Mesenchymal stem cell (in vitro differentiated cells and primary cell): ENCODE data around the gene TRAPPC14.

Experiments
- DNase-seq: peaks from one replicate; pipeline ENCODE4 v3.0.0-alpha.2; 2013
- H2AFZ ChIP-seq: one replicate; pipeline ENCODE4 v1.6.1; 2013; ENCODE audit warnings: low read depth, mild to moderate bottlenecking, control low read depth, inconsistent platforms, low read length, moderate library complexity
- H2AK5ac ChIP-seq: 2 replicates; pipeline ENCODE4 v1.6.1; 2013; ENCODE audit warnings: low read length, moderate library complexity, mild to moderate bottlenecking, inconsistent platforms; ENCODE audit not compliant: severe bottlenecking
- H2BK120ac ChIP-seq: one replicate; pipeline ENCODE4 v1.6.1; 2013; ENCODE audit warnings: low read depth, mild to moderate bottlenecking, inconsistent platforms, low read length, moderate library complexity
- H2BK12ac ChIP-seq, 2 experiments: one replicate each; pipeline ENCODE4 v1.6.1; 2013; ENCODE audit warnings: inconsistent platforms in 2 of 2, low read length in 2 of 2, mild to moderate bottlenecking in 2 of 2, moderate library complexity in 2 of 2, control low read depth in 1 of 2
- H2BK15ac ChIP-seq: one replicate; pipeline ENCODE4 v1.6.1; 2013; ENCODE audit warnings: mild to moderate bottlenecking, low read depth, inconsistent platforms; ENCODE audit not compliant: poor library complexity, severe bottlenecking
- H2BK5ac ChIP-seq: 2 replicates; pipeline ENCODE4 v1.6.1; 2013; ENCODE audit warnings: low read depth, mild to moderate bottlenecking, low read length, control low read depth, inconsistent platforms; ENCODE audit not compliant: poor library complexity, severe bottlenecking
- H3K14ac ChIP-seq, 2 experiments: one replicate each; pipeline ENCODE4 v1.6.1; 2013; ENCODE audit warnings: inconsistent platforms in 2 of 2, low read length in 2 of 2, control low read depth in 1 of 2, mild to moderate bottlenecking in 1 of 2, moderate library complexity in 1 of 2
- H3K18ac ChIP-seq, 2 experiments: one replicate each; pipeline ENCODE4 v1.6.1; 2013; ENCODE audit warnings: inconsistent platforms in 2 of 2, low read length in 2 of 2, control low read depth in 1 of 2, low read depth in 1 of 2, mild to moderate bottlenecking in 1 of 2
- H3K23ac ChIP-seq, 2 experiments: one replicate each; pipeline ENCODE4 v1.6.1; 2013; ENCODE audit warnings: inconsistent platforms in 2 of 2, low read length in 2 of 2, mild to moderate bottlenecking in 2 of 2, moderate library complexity in 2 of 2, control low read depth in 1 of 2
- H3K27ac ChIP-seq: 2 replicates; pipeline ENCODE4 v1.5.1; 2013; ENCODE audit warnings: mild to moderate bottlenecking, moderate library complexity, low read length, control low read depth, inconsistent platforms; ENCODE audit not compliant: poor library complexity, severe bottlenecking
- H3K27me3 ChIP-seq, 2 experiments: 2 replicates each; pipeline versions ENCODE4 v1.6.1 to v1.7.0; 2013; ENCODE audit warnings: low read length in 2 of 2, mild to moderate bottlenecking in 2 of 2, moderate library complexity in 2 of 2, control low read depth in 1 of 2, inconsistent platforms in 1 of 2; ENCODE audit not compliant: control insufficient read depth in 1 of 2, insufficient read depth in 1 of 2
- H3K36me3 ChIP-seq, 2 experiments: 2 replicates each; pipeline versions ENCODE4 v1.6.1 to v1.7.0; 2013; ENCODE audit warnings: low read length in 2 of 2, control low read depth in 1 of 2, inconsistent platforms in 1 of 2, low read depth in 1 of 2, mild to moderate bottlenecking in 1 of 2; ENCODE audit not compliant: insufficient read depth in 2 of 2, control insufficient read depth in 1 of 2
- H3K4ac ChIP-seq, 2 experiments: one replicate each; pipeline ENCODE4 v1.6.1; 2013; ENCODE audit warnings: inconsistent platforms in 2 of 2, low read length in 2 of 2, mild to moderate bottlenecking in 2 of 2, moderate library complexity in 2 of 2, control low read depth in 1 of 2, low read depth in 1 of 2
- H3K4me1 ChIP-seq: 2 replicates; pipeline ENCODE4 v1.6.1; 2013; ENCODE audit warnings: low read depth, low read length, control low read depth; ENCODE audit not compliant: control insufficient read depth, insufficient read depth
- H3K4me2 ChIP-seq: 2 replicates; pipeline ENCODE4 v1.6.1; 2013; ENCODE audit warnings: low read length, mild to moderate bottlenecking, inconsistent platforms; ENCODE audit not compliant: poor library complexity, severe bottlenecking
- H3K4me3 ChIP-seq, 2 experiments: 2 replicates each; pipeline versions ENCODE4 v1.5.1 to v1.7.0; 2013; ENCODE audit warnings: low read length in 2 of 2, mild to moderate bottlenecking in 2 of 2, control low read depth in 1 of 2, low read depth in 1 of 2; ENCODE audit not compliant: insufficient read depth in 1 of 2
- H3K79me1 ChIP-seq: replicated peaks from 2 replicates; pipeline ENCODE4 v1.6.1; 2013; ENCODE audit warnings: mild to moderate bottlenecking, control low read depth, low read length, inconsistent platforms; ENCODE audit not compliant: poor library complexity, severe bottlenecking
- H3K9ac ChIP-seq: 2 replicates; pipeline ENCODE4 v1.7.0; 2013; ENCODE audit warnings: mild to moderate bottlenecking, low read length, moderate library complexity
- H3K9me3 ChIP-seq: 2 replicates; pipeline ENCODE4 v1.7.0; 2013; ENCODE audit warnings: mild to moderate bottlenecking, low read length; ENCODE audit not compliant: control insufficient read depth
- H4K8ac ChIP-seq: one replicate; pipeline ENCODE4 v1.6.1; 2013; ENCODE audit warnings: inconsistent platforms, mild to moderate bottlenecking, low read length, moderate library complexity
- H4K91ac ChIP-seq: one replicate; pipeline ENCODE4 v1.6.1; 2013; ENCODE audit warnings: mild to moderate bottlenecking, low read length, inconsistent platforms
- WGBS: methylation state at CpG from one replicate; pipeline ENCODE4 v1.1.7; 2013; ENCODE audit warnings: mixed read lengths; 5-methylcytosine and 5-hydroxymethylcytosine counted together

TRAPPC14 gene

DNA sequence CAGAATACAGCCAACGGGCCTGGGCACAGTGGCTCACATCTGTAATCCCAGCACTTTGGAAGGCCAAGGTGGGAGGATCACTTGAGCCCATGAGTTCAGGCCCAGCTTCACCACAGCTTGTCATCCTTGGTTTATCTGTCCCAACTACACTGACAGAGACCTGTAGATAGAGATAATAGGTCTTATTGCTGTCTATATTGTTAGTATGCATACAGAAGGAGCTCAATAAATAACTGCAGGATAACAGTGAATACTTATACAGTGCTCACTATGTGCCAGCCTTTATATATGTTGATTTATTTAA lies 37.8 kb downstream of the TRAPPC14 start:
- Histone ChIP-seq H2AK5ac (no peak overlapping the region), H3K27ac (peak overlapping the region; percentile 0), H4K8ac (peak overlapping the region; percentile 71), H3K23ac (no peak overlapping the region), H2BK12ac (peak overlapping the region in 1 of 2 experiments; percentile 56), H3K27me3 (no peaks in the 10 kb centered on the region), H2BK15ac (no peak overlapping the region), H3K18ac (peak overlapping the region in 1 of 2 experiments; percentile 71), H3K79me1 (peaks cover 31% of the 10 kb centered on the region), H2AFZ (no peak overlapping the region), H3K4me1 (peaks cover 11% of the 10 kb centered on the region), H3K4me2 (peak overlapping the region; percentile 82), H4K91ac (peak overlapping the region; percentile 55), H3K9ac (peak overlapping the region; percentile 94), H2BK120ac (peak overlapping the region; percentile 42), H3K36me3 (peaks cover 20 to 29% of the 10 kb centered on the region in 2 experiments), H2BK5ac (no peak overlapping the region), H3K4me3 (peak overlapping the region in 1 of 2 experiments; percentile 97), H3K4ac (peak overlapping the region in 1 of 2 experiments; percentile 65), H3K9me3 (no peaks in the 10 kb centered on the region), H3K14ac (no peak overlapping the region)
- no peak for DNase-seq
- WGBS, result 74% methylated on average over 1 of the region's 1 CpG

DNA sequence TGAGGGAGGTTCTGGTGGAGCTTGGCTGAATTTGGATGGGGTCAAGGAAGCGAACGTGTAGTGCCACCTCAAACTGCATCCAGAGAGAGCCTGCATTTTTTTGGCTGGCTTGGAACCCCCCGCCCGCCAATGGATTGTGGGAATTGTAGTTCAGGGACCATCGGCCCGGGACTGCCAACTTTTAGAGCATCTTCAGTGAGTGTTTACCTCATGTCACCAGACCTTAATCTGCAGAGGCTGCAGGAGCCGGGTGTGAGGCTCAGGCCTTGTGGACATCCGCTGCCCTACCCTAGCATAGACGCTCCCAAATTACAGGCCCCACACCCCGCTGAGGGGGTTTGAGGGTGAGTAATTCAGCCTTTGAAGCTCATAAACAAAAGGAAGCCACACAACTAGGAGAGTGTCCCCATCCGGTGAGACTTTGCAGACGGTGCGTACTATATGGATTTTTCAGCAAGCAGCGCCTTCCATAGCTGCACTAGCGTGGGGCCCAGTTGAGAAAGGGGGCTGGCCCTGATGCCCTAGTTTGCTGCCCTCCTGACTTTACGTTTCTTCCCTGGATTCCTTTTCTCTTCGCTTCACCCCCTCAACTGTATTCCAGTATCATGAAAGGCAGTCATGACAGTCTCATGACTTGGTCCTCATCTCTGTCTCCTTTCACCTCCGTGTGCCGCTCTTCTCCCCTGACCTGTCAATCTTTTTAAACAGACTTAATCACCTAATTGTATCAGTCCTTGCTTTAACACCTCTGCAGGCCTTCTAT lies 38.4 kb downstream of the TRAPPC14 start:
- peak overlapping the region; percentile 42 for H2BK120ac ChIP-seq
- H4K8ac ChIP-seq, result peak overlapping the region; percentile 71
- no peak overlapping the region for H2AK5ac ChIP-seq
- H3K27me3 ChIP-seq, result no peaks in the 10 kb centered on the region
- no peaks in the 10 kb centered on the region for H3K9me3 ChIP-seq
- 10% methylated on average over 16 of the region's 19 CpGs for WGBS
- no peak overlapping the region for H2BK5ac ChIP-seq
- H3K4me3 ChIP-seq, result peak overlapping the region; percentile 64 to 97
- H3K18ac ChIP-seq, result peak overlapping the region; percentile 71 to 80
- H3K4me2 ChIP-seq, result peak overlapping the region; percentile 82
- H3K23ac ChIP-seq, result no peak overlapping the region
- H3K36me3 ChIP-seq, result peaks cover 20 to 25% of the 10 kb centered on the region in 2 experiments
- peak overlapping the region; percentile 94 for H3K9ac ChIP-seq
- H3K79me1 ChIP-seq, result peaks cover 27% of the 10 kb centered on the region
- H2BK12ac ChIP-seq, result peak overlapping the region; percentile 56 to 75
- peaks cover 11% of the 10 kb centered on the region for H3K4me1 ChIP-seq
- H4K91ac ChIP-seq, result peak overlapping the region; percentile 64
- H3K4ac ChIP-seq, result peak overlapping the region in 1 of 2 experiments; percentile 65
- H3K27ac ChIP-seq, result peak overlapping the region; percentile 53
- no peak overlapping the region for H2AFZ ChIP-seq
- peak overlapping the region; percentile 78 for H2BK15ac ChIP-seq
- DNase-seq, result peak; percentile 84
- no peak overlapping the region for H3K14ac ChIP-seq

DNA sequence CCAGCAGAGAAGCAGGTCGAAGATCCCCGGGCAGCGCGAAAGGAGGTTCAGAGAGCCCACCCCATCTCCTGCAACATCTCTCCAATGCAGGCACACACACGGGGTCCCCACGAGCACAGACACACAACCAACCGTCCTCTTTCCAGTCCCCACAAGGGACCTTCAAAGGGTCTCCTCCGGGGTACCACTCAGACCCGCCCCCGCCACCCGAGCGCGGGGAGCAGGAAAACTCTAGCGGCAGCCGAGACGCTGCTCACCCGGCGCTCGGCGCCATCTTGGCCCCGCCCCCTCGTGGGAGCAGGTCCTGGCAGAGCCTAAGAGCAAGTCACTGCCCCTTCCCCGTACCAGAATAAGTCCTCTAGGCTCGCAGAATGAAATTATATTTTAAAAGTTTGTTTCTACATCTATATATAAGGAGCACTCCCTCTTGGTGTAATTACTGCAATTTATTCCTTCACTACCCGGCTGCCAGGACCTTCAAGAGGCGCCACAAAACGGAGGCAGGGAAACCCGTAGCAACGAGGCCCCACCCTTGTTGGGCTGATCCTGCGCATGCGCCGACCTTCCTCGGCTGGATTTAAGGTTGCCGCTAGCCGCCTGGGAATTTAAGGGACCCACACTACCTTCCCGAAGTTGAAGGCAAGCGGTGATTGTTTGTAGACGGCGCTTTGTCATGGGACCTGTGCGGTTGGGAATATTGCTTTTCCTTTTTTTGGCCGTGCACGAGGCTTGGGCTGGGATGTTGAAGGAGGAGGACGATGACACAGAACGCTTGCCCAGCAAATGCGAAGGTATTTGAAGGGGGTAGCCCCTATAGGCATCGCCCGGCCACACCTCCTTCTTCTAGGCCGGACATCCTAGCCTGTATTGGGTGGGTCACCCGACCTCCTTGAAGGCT lies 39.2 kb downstream of the TRAPPC14 start, which contains the start of the genes CNPY4 and TAF6:
TSS of gene CNPY4 (plus strand) at position 563 of the 898 bp plus-strand sequence. CDS start at position 674, 111 bp downstream.
TSS of gene TAF6 (minus strand) at position 287 of the 898 bp plus-strand sequence. CDS start 5,149 bp downstream, outside the sequence.
- Histone ChIP-seq H3K4me1 (peaks cover 11% of the 10 kb centered on the region), H2BK120ac (no peak within 1 kb of the TSS), H3K18ac (peak within 1 kb of the TSS; percentile 80 to 94), H2AK5ac (peak within 1 kb of the TSS; percentile 24), H3K4me2 (peak within 1 kb of the TSS; percentile 82), H3K23ac (no peak within 1 kb of the TSS), H2BK15ac (peak within 1 kb of the TSS; percentile 96), H3K9ac (peak within 1 kb of the TSS; percentile 94), H3K27ac (peak within 1 kb of the TSS; percentile 53), H2AFZ (peak within 1 kb of the TSS; percentile 6), H3K9me3 (no peaks in the 10 kb centered on the region), H3K14ac (no peak within 1 kb of the TSS), H4K91ac (peak within 1 kb of the TSS; percentile 64), H2BK12ac (peak within 1 kb of the TSS; percentile 56 to 75), H4K8ac (peak within 1 kb of the TSS; percentile 84), H3K79me1 (peaks cover 30% of the 10 kb centered on the region), H3K36me3 (peaks cover 17% of the 10 kb centered on the region in 2 experiments), H3K27me3 (no peaks in the 10 kb centered on the region), H3K4me3 (peak within 1 kb of the TSS; percentile 75 to 97), H3K4ac (peak within 1 kb of the TSS; percentile 65 to 87), H2BK5ac (no peak within 1 kb of the TSS)
- DNase-seq, result peak; percentile 96
- under 1% methylated on average over 41 of the region's 49 CpGs for WGBS
